Right lobe of liver (tissue), 4 donors: ENCODE measurements around the gene RCAN3.

Experiments
- POLR2A ChIP-seq: fragments of 450-650 bp; IDR thresholded peaks from one replicate; pipeline ENCODE4 v1.6.1; 2017; ENCODE audit warnings: antibody characterized with exemption, mild to moderate bottlenecking
- TF ChIP-seq, protein P1 (sequence below), 4 donors: fragments of 200-600 bp in 3 of 4; fragments of 450-650 bp in 1 of 4; IDR thresholded peaks; one replicate each; pipeline versions ENCODE4 v1.5.1 to v1.8.0; 2016 to 2022; ENCODE audit warnings: antibody characterized with exemption in 4 of 4, mild to moderate bottlenecking in 2 of 4
- donor health status: DM: no; HTN: no; CAD: no.
- donor health status: DM: no; HTN: no; CAD: no.
- donor health status: DM: no; HTN: yes; CAD: no.

DNA sequence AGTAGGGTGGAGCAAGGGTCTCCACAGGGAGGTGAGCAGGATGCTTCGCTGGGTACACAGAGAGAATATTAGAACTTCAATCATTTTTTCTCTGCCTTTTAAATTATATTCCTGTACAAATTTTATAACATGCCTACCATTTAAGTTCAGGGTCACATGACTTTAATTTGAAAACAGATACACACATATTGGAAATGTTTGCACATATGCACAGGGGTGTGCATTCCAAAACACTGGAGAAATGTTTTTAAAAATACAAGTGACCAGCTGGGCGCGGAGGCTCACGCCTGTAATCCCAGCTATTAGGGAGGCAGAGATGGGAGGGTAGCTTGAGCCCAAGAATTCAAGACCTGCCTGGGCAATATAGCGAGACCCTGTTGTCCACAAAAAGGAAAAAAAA, 47.4 kb upstream of the RCAN3 start:
- TF ChIP-seq, protein P1, sequence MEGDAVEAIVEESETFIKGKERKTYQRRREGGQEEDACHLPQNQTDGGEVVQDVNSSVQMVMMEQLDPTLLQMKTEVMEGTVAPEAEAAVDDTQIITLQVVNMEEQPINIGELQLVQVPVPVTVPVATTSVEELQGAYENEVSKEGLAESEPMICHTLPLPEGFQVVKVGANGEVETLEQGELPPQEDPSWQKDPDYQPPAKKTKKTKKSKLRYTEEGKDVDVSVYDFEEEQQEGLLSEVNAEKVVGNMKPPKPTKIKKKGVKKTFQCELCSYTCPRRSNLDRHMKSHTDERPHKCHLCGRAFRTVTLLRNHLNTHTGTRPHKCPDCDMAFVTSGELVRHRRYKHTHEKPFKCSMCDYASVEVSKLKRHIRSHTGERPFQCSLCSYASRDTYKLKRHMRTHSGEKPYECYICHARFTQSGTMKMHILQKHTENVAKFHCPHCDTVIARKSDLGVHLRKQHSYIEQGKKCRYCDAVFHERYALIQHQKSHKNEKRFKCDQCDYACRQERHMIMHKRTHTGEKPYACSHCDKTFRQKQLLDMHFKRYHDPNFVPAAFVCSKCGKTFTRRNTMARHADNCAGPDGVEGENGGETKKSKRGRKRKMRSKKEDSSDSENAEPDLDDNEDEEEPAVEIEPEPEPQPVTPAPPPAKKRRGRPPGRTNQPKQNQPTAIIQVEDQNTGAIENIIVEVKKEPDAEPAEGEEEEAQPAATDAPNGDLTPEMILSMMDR (IDR thresholded peaks at IDR 0.05), result no peak
- TF ChIP-seq POLR2A, result no peak
